RKO (cell line): Measurements from ENCODE around the gene TESK2.
"Not testable (repeated sequence)": the region's sequence is repeated elsewhere in the genome, so short reads cannot be mapped to it uniquely, and the experiment has no call there.

Experiments used
- DNase-seq: peaks from one replicate; pipeline ENCODE4 v3.0.0-alpha.2; 2016; ENCODE audit warnings: low spot score

Gene TESK2

DNA sequence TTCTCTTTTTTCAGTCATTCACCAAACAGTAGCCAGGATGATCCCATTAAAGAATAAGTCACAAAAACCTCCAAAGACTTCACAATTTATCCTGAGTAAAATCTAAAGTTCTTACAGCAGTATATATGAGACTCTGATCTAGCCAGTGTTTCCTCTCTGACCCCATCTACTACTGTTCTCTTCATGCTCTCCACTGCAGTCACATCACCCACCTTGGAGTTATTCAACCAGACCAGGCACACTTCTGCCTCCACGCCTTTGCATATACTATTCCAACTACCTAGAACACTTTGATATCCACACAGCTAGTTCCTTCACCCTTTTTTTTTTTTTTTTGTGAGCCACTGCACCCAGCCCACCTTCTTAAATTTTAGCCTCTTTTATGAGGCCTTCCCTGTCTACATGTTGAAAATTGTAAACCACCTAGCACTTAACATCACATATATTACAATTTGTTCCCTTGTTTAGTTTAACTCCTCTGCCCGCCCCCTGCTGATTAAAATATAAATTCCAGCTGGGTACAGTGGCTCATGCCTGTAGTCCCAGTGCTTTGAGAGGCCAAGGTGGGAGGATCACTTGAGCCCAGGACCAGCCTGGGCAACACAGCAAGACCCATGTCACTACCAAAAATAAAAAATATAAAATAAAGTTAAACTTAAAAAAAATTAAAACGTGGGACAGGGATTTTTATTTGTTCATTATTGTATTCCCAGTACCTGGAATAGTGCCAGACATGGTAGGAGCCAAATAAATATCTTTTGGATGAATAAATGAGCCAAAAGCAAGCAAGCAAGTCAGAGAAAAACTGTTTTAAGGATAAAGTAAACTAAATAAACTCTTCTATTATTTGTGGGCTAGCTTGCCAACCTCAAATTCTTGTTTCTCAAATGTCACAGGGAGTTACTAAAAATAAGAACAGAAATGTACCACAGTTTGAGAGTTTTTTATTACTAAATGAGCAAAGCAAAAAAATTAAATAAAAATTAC is 115.6 kb downstream of the TESK2 start:
- DNase-seq, result no peak

DNA sequence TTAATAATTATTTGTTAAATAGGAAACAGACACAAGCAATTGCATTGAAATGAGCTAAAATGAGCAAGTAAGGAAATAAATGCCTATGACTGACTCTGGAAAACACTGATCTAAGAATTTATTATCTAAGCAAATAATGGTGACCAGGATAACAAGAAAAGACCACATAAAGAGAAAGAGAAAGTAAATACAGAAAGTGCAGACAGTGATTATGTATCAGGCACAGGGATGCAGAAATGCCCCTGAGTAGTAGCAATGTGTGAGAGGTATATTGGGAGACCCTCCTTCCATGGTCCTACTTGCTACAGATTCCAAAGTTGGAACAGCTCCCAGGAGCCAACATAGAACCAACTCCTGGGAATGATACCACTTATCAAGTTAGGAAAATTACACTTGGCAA is 117.4 kb downstream of the TESK2 start:
- DNase-seq, result no peak

DNA sequence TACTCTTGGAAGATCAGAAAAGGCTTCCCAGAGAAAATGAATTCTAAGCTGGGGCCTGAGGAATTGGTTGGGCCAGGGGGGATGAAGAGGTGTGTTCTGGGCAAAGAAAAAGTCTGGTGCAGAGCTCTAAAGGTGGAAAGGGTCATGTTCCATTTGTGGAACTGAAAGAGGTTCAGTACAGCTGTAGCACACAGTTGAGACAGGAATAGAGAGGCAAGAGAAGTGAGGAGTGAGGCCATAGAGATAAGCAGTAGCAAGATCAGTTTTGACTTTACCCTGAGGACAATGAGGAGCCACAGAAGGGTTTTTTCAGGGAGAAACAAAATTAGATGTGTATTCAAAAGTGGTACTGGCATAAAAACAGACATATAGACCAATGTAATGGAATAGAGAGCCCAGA is 120.4 kb downstream of the TESK2 start:
- DNase-seq, result no peak

DNA sequence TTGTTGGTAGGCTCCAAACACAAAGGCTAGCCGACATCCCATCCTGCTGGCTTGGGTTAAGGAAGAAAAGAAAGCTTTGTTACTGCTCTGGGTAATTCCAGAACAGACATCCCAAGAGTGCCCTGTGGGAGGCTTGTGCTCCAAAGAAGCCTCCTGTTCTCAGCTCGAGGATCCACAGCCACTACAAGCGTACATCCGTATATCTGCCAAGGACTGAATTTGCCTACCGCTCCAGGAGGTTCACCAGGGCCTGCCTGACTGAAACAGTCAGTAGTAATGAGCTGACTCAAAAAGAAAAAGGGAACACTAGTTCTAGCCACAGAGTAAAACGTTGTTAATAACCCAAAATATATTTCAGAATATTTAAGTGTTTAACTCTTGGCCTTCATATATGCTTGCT is 125.9 kb downstream of the TESK2 start:
- no peak for DNase-seq

DNA sequence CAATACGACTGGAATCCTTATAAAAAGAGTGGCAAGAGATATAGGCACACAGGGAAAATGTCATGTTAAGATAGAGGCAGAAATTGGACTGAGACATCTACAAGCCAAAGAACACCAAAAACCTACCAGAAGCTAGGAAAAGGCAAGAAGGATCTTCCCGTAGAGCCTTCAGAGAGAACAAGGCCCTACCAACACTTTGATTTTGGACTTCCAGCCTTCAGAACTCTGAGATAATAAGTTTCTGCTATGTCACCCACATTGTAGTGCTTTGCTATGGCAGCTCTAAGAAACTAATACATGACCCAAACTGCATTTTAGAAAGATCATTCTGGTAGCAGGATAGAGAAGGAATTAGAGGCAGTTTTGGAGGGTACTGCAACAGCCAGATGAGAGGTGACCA is 126.7 kb downstream of the TESK2 start:
- DNase-seq, result no peak

DNA sequence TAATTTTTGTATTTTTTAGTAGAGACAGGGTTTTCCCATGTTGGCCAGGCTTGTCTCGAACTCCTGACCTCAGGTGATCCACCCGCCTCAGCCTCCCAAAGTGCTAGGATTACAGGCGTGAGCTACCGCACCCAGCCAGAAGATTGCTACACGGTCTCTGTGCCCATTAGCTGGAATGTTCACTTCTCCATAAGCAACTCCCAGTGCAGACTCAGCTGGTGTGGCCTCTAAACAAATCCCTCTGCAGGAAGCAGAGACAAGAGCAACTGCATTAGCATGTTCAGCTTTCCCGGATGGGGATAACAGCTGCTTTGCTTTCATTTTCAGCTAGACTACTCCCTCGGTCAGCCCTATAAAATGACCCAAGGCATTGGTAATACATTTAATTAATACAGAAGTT is 130.0 kb downstream of the TESK2 start:
- not testable (repeated sequence) for DNase-seq

DNA sequence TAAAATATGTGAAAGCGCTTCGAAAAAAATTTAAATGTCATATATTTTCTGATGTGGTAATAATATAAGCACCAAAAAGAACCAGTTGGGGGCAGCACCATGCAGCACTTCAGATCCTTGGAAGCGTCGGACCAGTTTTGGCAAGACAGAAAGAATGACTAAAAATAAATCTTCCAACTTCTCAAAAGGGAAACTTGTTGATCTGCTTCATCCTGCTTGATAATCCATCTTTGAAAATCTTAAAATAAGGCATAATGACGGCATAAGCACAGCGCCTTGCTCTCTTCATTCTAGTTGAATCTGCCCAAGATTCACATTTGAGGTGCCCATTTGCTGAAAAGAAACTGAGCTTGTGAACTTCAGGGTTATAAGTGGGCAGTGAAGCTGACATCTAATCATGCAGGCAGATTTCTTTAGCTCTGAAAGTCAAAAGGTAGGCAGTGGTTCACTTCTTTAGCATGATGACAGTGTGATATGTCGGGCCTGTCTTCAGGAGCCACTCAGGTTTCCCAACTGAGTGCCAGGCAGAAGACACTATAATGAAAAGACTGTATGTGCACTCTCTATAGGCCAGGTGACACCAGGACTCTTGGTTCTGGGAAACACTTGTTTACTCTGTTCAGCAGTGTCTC is 131.0 kb downstream of the TESK2 start:
- peak; percentile 60 for DNase-seq

DNA sequence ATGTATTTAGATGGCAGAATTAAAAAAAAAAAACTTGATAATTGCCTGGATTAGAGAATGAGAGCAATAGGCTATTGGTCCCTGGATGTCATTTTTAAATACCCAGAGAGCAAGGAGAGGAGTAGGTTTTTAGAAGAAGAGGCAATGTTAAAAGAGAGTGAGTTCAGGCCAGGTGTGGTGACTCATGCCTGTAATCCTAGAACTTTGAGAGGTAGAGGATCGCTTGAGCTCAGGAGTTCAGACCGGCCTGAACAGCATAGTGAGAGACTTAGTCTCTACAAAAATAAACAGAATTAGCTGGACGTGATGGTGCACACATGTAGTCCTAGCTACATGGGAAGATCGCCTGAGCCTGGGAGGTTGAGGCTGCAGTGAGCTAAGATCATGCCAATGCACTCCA is 134.8 kb downstream of the TESK2 start:
- no peak for DNase-seq

DNA sequence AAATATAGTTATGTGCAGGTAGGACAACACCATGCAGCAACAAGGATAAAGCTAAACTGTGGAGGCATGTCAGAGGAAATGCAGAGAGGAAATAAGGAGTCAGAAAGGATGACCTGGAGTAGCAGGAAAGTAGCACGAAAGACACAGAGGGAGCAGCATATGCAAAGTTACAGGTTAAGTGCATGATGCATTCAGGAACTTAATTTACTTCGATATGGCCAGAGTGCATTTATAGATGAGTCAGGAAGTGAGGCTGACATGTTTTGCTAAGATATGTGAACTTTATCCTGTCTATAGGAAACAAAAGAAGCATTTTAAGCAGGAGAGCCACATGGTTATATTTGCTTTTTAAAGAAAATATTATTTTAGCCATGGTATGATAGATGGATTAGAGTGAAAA is 135.3 kb downstream of the TESK2 start:
- DNase-seq, result no peak

DNA sequence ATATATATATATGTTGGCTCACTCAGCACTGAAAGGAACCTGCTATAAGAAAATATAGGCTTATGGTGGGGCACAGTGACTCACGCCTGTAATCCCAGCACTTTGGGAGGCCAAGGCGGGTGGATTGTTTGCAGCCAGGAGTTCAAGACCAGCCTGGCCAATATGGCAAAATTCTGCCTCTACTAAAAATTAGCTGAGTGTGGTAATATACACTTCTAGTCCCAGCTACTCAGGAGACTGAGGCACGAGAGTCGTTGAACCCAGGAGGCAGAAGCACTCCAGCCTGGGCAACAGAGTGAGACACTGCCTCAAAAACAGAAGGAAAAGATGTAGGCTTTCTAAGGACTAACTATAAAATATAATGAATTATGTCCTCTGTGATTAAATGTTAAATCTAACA is 136.1 kb downstream of the TESK2 start:
- DNase-seq, result no peak

DNA sequence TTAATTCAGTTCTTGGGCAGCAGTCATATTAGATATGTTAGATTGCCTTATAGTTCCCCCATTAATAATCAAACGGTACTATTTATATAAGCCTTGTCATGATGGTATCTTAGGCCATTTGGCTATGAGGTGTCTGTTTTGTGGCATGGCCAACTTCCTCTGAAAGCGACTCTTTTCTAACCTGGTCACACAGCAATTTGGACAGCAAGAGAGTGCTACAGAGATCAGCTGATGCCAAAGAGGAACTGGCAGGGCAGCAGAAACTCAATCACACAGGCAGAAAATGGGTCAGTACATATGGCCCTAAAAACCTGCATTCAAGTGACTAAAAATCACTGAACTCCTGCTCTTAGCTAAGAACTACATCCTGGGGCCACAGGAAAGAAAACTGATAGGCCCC is 137.3 kb downstream of the TESK2 start:
- no peak for DNase-seq

DNA sequence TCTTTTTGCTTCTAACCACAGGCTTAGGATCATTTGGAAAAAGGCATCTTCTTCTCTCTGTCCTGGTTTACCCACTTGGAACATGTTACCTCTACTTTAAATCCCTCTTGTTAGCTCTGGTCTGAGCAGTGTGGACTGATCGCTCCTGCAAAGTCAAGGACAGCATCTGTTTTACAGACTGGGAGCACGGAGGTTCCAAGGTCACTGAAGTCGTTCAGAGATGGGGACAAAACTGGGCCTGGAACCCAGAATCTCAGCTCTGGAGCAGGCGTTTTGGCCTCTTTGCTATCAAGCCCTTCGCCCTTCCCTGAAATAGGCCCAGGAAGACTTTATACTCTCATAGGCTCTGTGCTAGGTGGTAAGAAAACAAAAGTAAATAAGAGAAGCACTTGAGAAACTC is 139.5 kb downstream of the TESK2 start:
- DNase-seq, result no peak

DNA sequence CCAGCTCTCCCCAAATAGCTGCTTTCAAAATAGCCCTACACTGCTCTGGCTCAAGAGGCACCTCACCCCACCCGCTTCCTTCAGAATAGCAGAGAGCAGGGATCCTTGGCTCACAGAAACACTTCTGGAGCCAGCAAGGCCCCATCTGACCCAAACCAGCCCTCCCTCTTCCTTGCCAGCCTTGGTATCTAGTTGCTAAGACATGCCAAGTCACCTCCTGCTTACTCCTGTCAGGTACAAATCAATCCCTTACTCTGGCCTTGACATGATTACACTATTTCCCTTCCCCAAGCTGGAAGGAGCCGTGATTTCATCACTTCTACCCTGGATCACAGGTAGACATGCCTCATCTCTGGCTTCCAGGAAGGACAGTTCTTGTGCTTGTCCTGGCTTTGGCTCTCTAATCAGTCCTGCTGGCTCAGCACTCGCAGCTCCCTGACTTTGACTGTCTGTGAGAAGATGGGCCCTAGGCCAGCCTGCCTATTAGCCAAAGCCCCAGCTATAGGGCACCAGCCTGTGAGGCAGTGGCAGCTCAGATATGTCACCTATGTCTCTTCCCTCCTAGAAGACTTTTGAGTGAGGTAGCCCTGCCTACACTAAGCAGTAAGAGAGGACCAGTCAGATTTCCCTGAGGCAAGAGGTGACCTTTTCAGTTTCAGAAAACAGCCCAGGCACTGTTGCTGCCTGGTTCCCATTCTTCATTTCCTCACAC is 141.8 kb downstream of the TESK2 start:
- no peak for DNase-seq

DNA sequence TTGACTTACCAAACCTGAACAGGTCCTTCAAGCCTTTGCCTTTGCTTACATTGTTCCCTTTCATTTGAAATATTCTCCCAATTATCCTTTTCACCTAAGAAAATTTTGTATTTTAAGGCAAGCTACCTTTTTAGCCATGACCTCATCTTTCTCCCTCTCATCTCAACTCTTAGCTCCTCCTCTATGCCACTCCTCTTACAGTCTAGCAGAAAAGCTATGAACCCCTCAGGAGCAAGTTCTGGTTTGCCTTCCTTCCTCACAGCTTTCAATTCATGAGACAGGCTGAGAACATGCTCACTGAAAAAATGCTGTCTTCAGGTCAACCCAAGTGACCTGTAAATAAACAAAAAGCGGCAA is 142.4 kb downstream of the TESK2 start:
- DNase-seq, result no peak

DNA sequence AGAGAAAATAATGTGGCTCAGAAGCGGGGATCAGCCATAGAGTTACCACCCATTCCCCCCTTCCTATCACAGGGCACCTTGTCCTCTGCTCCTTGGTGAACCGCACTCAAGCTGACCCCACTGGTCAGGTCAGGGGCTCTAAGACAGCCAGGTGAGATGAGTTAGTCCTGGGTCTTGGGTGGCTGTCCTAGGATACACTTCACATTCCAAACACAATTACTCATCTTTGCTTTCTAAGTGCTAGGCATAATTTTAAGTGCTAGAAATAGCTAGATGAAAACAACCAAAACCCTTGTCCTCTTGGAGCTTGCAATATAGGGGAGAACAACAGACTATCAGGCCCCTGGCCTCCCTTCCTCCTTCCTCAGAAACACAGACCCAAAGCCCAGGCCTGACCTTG is 142.9 kb downstream of the TESK2 start:
- DNase-seq, result no peak

DNA sequence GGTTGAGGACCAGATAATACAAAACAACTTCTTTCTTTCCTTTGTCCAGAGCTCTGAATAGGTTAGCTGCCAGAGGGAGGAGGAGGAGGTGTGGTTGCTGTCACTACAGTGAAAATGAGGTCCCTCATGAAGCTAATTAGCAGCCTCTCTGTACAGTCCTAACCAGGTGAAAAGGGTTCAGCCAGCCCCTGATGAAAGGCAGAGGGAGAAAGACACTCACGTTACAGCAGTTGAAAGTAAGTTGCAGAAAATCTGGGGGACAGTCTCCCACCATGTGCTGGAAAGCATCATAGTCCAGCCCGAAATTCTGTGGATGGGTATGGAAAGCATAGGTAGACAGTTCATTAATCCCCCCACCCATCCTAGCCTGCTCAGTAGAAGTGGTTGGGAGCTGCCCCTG is 144.5 kb downstream of the TESK2 start:
- DNase-seq, result no peak

DNA sequence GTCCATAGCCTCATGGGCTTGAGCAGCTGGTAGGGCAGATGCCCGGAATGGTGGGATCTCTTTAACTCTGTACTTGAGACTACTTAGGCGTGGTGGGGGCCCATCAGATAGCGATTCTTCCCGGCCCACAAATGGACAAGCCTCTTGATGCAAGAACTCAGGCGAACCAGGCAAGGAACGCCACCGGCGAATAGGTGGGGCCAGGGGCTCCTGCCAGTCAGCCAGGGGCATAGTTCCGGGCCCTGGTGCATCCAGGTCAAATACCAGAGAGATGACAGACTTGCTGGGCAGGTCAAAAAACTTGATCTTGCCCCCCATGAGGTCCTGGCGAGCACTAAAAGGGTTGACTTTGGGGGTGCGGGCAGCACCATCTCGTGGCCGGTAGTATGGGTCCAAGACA is 145.9 kb downstream of the TESK2 start:
- DNase-seq, result no peak

DNA sequence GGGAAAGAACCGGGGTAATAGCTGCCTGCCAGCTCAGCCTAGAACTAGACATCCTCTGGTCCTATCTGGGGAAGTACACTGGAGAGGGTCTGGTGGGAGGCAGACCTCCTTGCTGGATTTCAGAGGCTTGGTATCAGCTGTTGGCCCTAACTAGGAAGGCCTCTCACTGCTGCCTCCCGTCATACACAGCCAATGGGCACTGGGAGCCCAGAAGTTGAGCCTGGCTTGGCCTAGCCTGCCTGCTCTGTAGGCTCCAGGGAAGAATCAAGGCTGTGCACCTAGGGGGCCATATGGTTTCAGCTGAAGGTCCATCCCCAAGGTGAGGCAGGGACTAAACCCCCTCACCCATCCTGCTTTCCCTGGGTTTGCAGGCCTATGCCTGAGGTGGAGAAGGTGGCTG is 146.5 kb downstream of the TESK2 start:
- DNase-seq, result no peak

DNA sequence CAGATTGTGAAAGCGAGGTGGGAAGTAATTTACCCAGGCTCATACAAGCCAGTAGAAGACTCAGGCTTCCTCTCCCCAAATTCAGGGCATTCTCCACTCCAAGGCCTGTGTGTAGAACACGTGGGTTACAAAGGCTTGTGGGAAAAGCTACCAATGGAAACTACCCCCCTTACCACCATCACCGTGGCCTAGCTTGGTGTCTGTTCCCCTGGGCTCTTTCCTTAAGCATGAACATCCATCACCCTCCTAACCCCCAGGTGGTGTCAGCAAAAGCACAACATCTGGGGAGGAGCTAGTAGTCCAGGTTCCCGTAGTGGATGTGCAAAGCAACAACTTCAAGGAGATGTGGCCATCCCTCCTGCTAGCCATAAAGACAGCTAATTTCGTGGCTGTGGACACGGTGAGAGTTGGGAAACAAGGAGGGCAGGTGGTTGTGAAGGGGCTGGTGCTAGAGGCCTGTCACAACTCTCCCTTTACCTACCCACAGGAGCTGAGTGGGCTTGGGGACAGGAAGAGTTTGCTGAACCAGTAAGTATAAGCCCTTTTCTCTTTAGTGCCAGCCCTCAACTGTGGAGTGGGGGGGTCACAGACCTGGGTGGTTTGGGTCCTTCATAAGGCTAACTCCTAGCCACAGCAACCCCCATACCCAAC is 150.0 kb downstream of the TESK2 start:
- peak; percentile 45 for DNase-seq

DNA sequence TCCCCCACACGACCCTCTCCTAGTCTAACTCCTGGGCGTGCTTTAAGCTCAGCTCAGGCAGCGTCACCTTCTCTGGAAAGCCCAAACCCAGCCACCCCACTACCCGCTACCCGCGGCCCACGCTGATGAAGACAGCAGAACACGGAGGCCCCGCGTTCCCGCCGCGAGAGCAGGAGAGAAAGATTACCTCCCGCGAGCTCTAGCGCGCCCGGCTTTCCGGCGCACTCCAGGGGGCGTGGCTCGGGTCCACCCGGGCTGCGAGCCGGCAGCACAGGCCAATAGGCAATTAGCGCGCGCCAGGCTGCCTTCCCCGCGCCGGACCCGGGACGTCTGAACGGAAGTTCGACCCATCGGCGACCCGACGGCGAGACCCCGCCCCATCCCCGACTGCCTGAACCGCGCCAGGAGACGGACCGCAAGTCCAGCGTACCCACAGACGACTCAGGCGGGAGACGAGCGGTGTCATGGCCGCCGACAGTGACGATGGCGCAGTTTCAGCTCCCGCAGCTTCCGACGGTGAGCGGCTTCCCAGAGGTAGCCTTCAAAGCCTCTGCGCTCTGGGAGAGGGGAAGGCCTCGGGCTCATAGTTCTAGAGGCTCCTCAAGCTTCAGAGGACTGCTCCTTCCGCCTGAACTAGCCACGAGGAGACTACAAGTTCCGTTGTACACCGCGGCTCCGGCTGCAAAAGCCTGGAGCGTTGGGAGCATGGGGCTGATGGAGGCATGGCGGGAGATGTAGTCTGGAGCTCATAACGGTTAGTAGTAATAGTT is 151.0 kb downstream of the TESK2 start, which contains the start of the genes MUTYH and TOE1:
MUTYH (minus strand) TSS at position 652 of the 770 bp plus-strand sequence. CDS start 5,935 bp downstream, outside the sequence.
TOE1 (plus strand) TSS at position 382 of the 770 bp plus-strand sequence; CDS start at position 465, 83 bp downstream.
- DNase-seq, result peak; percentile 94

DNA sequence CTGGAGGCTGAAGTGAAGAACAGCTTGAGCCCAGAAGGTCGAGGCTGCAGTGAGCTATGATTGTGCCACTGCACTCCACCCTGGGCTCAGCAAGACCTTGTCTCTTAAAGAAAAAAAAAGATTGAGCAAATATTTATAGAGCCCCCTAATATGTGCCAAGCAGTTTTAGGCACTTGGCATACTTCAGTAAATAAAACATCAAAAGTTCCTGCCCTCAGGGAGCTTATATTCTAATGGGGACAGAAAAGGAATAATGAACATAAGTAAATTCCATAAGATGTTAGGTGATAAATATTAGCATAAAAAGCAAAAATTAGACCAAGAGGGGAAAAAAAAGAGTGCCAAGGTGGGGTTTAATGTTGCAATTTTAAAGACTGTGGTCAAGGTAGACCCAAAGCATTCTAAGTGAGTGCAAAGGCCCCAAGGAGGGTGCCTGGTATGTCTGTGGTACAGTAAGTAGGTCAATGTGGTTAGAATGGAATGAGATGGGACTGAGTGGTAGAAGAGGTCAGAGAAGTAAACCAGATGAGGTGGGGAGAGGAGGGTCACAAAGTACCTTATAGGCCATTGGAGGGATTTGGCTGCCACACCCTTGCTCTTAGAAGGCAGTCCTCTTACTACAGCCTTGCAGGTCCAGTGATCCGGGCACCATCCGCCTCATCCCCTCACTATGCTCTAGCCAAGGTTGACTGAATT is 153.2 kb downstream of the TESK2 start:
- DNase-seq, result no peak
